ENCODE measurements around the gene CRACR2A. TPM values are rescaled to one million over a fixed set of nuclear protein-coding genes. Genes with fewer than 3 reads are reported as not detected.

CRACR2A gene
- total RNA-seq, 4 donors from 2014 or later: 34.5 to 165 (median 85.8) TPM

DNA sequence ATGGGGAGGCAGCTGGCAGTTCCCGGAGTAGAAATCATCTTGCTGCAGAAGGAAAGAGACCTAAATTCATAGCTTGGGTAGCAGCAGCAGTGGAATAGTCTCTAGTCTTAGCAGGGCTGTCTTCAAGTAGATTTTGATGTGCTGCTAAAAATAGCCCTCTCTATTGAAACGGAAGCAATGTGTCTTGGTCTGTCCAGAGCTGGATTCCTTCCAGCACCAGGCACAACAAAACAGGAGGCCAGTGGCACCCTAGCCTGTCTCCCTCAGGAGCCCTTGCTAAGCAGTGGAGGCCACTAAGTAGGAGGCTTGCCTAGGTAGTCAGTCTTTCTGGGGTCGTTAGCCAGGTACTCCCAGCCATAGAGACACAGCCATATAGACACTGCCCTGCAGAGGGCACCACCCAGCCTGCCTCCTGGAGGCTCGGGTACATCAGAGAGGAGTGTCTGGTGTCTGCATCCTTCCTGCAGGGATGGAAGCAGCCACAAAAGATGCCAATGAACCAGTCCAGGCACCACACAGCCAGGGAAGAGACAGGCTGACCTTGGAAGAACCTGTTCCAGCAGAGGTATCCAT, 97.5 kb downstream of the CRACR2A start:
- in situ Hi-C loops (cut with MboI; ENCODE audit: low pct_ligation_motif_present in 1 of 4, low pct_unique_long_range_greater_than_20kb in 1 of 4, low sequenced_read_pairs in 3 of 4): loop anchor here in 2 of 4 donors (5.0 to 10.0 kb wide), 2 partner anchors 109 to 122 kb away; no protein-coding TSS in a partner anchor
- no peak overlapping the region for H3K27ac ChIP-seq
- no peak overlapping the region for H3K4me3 ChIP-seq
- WGBS, 2 donors (ENCODE audit: low coverage in 1 of 2): 57 to 80% methylated on average over 1 to 4 of the region's 4 CpGs
- H3K27me3 ChIP-seq: no peaks in the 10 kb centered on the region
- DNase-seq: no peak
- H3K36me3 ChIP-seq: peaks cover 0 to 5% (median 0%) of the 10 kb centered on the region in 4 donors
- H3K4me1 ChIP-seq: no peaks in the 10 kb centered on the region
- H3K9me3 ChIP-seq: no peaks in the 10 kb centered on the region
- intact Hi-C loops (cut with DNase I; ENCODE audit: low total_unique reads): no loop called here
- TF ChIP-seq, protein P1, sequence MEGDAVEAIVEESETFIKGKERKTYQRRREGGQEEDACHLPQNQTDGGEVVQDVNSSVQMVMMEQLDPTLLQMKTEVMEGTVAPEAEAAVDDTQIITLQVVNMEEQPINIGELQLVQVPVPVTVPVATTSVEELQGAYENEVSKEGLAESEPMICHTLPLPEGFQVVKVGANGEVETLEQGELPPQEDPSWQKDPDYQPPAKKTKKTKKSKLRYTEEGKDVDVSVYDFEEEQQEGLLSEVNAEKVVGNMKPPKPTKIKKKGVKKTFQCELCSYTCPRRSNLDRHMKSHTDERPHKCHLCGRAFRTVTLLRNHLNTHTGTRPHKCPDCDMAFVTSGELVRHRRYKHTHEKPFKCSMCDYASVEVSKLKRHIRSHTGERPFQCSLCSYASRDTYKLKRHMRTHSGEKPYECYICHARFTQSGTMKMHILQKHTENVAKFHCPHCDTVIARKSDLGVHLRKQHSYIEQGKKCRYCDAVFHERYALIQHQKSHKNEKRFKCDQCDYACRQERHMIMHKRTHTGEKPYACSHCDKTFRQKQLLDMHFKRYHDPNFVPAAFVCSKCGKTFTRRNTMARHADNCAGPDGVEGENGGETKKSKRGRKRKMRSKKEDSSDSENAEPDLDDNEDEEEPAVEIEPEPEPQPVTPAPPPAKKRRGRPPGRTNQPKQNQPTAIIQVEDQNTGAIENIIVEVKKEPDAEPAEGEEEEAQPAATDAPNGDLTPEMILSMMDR (IDR thresholded peaks at IDR 0.05): peak in 4 of 5 experiments; percentile 8 to 41 (median 20)
- no peak for TF ChIP-seq POLR2AphosphoS5 (IDR thresholded peaks at IDR 0.05)

DNA sequence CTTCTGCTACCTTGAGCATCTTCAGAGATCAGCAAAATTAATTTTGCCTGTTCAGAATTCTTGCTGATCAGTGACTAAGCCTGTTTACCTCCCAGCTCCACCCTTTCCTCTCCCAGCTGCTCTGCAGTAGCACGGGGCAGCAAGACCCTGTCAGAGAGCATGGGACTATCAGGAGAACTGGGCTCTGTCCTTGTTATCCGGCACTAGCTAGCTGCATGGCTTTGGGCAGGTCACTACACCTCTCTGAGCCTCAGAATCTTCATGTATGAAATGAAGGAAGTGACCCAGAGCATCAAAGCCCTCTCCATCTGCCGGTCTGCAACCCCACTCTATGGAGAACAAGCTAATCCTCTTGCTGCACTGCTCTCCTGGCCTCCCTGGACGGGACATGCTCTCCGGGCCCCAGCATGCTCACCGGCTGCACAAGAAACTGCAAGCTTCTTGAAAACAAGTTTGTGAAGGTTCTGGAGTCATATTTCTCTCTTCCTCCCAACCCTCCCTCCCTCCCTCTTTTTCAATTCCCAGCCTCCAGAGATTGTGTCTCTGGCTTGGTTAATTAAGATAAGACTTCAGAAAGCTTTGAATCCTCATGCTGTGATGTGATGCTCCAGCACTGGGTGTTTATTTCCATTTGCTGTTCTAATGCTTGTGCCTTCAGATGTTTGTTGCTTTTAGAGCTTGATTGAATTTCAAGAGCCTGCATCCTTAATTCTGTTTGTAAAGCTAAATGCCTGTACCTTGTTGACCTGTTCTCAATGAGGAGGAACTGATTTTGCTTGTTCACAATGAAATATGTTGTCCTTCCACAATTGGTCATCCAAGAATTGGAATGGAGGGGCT, 101.1 kb downstream of the CRACR2A start:
- H3K4me1 ChIP-seq: no peaks in the 10 kb centered on the region
- no peak overlapping the region for H3K27ac ChIP-seq
- in situ Hi-C loops (cut with MboI; ENCODE audit: low pct_ligation_motif_present in 1 of 4, low pct_unique_long_range_greater_than_20kb in 1 of 4, low sequenced_read_pairs in 3 of 4): loop anchor here in 1 of 4 donors (10.0 kb wide), 1 partner anchor 113 kb away; no protein-coding TSS in a partner anchor
- intact Hi-C loops (cut with DNase I; ENCODE audit: low total_unique reads): no loop called here
- H3K4me3 ChIP-seq: no peak overlapping the region
- DNase-seq: no peak
- no peaks in the 10 kb centered on the region for H3K9me3 ChIP-seq
- TF ChIP-seq EP300 (IDR thresholded peaks at IDR 0.05; ENCODE audit: low read depth) (no peak), POLR2AphosphoS5 (IDR thresholded peaks at IDR 0.05) (no peak), POLR2A (IDR thresholded peaks at IDR 0.05) (no peak)
- TF ChIP-seq, protein P1 (IDR thresholded peaks at IDR 0.05): no peak
- 78 to 88% methylated on average over 4 to 6 of the region's 6 CpGs for WGBS, 2 donors (ENCODE audit: low coverage in 1 of 2)
- H3K36me3 ChIP-seq: peaks cover 0 to 5% (median 0%) of the 10 kb centered on the region in 4 donors
- no peaks in the 10 kb centered on the region for H3K27me3 ChIP-seq

DNA sequence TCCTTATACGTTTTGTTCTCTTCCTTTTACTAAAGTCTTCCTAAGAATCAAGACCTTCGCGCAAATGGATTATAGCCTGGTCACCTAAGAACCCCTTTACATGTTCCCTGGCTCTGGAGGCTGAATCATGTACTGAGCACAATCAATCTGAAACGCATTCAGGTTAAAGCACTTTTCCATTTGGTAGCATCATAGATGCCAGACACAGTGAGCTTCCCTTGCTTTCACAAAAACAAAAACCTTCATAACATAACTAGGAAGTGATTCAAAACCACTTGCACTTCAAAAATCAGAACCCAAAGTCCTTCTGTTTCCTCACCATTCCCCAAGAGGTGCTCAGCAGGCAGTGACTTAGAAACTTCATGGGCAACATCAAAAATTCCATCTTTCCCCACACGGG, 105.4 kb downstream of the CRACR2A start:
- Histone ChIP-seq H3K4me3 (no peak overlapping the region), H3K27ac (no peak overlapping the region), H3K36me3 (peaks cover 0 to 5% (median 0%) of the 10 kb centered on the region in 4 donors), H3K9me3 (no peaks in the 10 kb centered on the region), H3K4me1 (no peaks in the 10 kb centered on the region), H3K27me3 (no peaks in the 10 kb centered on the region)
- intact Hi-C loops (cut with DNase I; ENCODE audit: low total_unique reads) (no loop called here), in situ Hi-C loops (cut with MboI; ENCODE audit: low pct_ligation_motif_present in 1 of 4, low pct_unique_long_range_greater_than_20kb in 1 of 4, low sequenced_read_pairs in 3 of 4) (loop anchor here in 1 of 4 donors (25.0 kb wide), 1 partner anchor 310 kb away; no protein-coding TSS in a partner anchor)
- DNase-seq: no peak
- WGBS, 2 donors (ENCODE audit: low coverage in 1 of 2): 91 to 94% methylated on average over 4 to 5 of the region's 5 CpGs
- no peak for TF ChIP-seq EP300 (IDR thresholded peaks at IDR 0.05; ENCODE audit: low read depth)
- no peak for TF ChIP-seq POLR2A (IDR thresholded peaks at IDR 0.05)
- TF ChIP-seq, protein P1 (IDR thresholded peaks at IDR 0.05): no peak
- TF ChIP-seq POLR2AphosphoS5 (IDR thresholded peaks at IDR 0.05): no peak

DNA sequence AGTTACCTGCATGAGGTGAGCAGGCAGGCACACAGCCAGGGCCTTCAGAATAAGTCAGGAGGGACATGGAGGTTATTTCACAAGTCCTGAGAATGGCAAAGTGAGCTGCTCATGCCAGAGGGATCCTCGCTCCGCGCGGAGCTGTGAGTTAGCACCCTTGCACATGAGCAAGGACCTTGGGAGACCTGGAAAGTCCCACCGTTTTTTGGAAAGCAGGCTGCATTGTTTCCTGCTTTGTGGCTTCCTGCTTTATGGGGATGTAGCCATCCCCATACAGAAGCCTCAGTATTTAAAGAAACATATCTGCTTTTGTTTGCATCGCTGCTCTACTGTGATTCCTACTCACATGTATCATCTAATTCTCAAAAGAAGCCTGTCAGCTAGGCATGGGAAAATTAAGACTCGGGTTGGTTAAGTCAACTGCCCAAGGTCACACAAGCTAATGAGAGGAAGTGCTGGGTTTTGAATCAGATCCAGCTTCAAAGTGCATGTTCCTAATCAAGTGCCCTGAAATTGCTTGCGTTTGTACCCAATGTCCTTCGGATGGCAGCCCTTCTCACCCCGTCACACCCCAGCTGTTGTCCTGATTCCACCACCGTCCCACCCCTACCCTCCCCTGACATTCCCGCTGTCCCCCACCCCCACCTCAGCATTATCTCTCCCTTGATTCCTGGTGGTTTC, 106.2 kb downstream of the CRACR2A start:
- DNase-seq: no peak
- TF ChIP-seq, protein P1 (IDR thresholded peaks at IDR 0.05): no peak
- TF ChIP-seq POLR2AphosphoS5 (IDR thresholded peaks at IDR 0.05) (no peak), EP300 (IDR thresholded peaks at IDR 0.05; ENCODE audit: low read depth) (no peak)
- WGBS, 2 donors (ENCODE audit: low coverage in 1 of 2): 82 to 100% methylated on average over 1 to 12 of the region's 12 CpGs
- in situ Hi-C loops (cut with MboI; ENCODE audit: low pct_ligation_motif_present in 1 of 4, low pct_unique_long_range_greater_than_20kb in 1 of 4, low sequenced_read_pairs in 3 of 4) (loop anchor here in 1 of 4 donors (25.0 kb wide), 1 partner anchor 309 kb away; no protein-coding TSS in a partner anchor), intact Hi-C loops (cut with DNase I; ENCODE audit: low total_unique reads) (no loop called here)
- H3K9me3 ChIP-seq: no peaks in the 10 kb centered on the region
- H3K27me3 ChIP-seq: no peaks in the 10 kb centered on the region
- no peak overlapping the region for H3K27ac ChIP-seq
- no peak overlapping the region for H3K4me3 ChIP-seq
- H3K36me3 ChIP-seq: peaks cover 0 to 5% (median 0%) of the 10 kb centered on the region in 4 donors
- H3K4me1 ChIP-seq: no peaks in the 10 kb centered on the region

Data from transverse colon (tissue), 4 donors.